Activated T-helper 1 cell treated with anti-CD3 and anti-CD28 coated beads, Interleukin-2, amount 50 U/mL, for 16 hours (primary cell): ENCODE results near the gene LTC4S.

Experiments used
- DNase-seq, 2 donors: peaks; one replicate each; pipeline ENCODE4 v3.0.0-alpha.2; 2020; ENCODE audit warnings: low read depth in 1 of 2, low spot score in 1 of 2

Gene LTC4S

GRCh38 chr5:179806250-179807048 lies 12.7 kb downstream of the LTC4S start, which contains the start of gene MGAT4B:
Gene MGAT4B, minus strand, starts transcription at chr5:179806866. Its CDS starts 283 bp downstream, at chr5:179806583.
- peak in 1 of 2 donors; percentile 37 for DNase-seq

- DNase-seq: no peak
These were observed 18.5 kb downstream of the LTC4S start for GRCh38 chr5:179812135-179812825.

- DNase-seq: no peak
These were observed 19.3 kb downstream of the LTC4S start for GRCh38 chr5:179812997-179813607.

- no peak for DNase-seq
These were observed 20.3 kb downstream of the LTC4S start for GRCh38 chr5:179814090-179814489.

GRCh38 chr5:179815491-179816249 lies 21.9 kb downstream of the LTC4S start:
- DNase-seq: no peak

- no peak for DNase-seq
These were observed 22.6 kb downstream of the LTC4S start for GRCh38 chr5:179816401-179816795.

GRCh38 chr5:179816796-179817469 lies 23.1 kb downstream of the LTC4S start:
- DNase-seq: no peak

- no peak for DNase-seq
These were observed 23.7 kb downstream of the LTC4S start for GRCh38 chr5:179817470-179817840.

GRCh38 chr5:179817890-179818745 lies 24.3 kb downstream of the LTC4S start:
- no peak for DNase-seq

GRCh38 chr5:179818746-179819295 lies 25.0 kb downstream of the LTC4S start:
- DNase-seq: peak; percentile 78 to 82

- DNase-seq: peak in 1 of 2 donors; percentile 27
These were observed 25.7 kb downstream of the LTC4S start for GRCh38 chr5:179819296-179820126.

- no peak for DNase-seq
These were observed 26.3 kb downstream of the LTC4S start for GRCh38 chr5:179820127-179820482.

GRCh38 chr5:179820483-179821297 lies 26.9 kb downstream of the LTC4S start, which contains the start of gene SQSTM1:
Gene SQSTM1, plus strand, starts transcription at chr5:179820905. Its CDS starts 32 bp downstream, at chr5:179820937.
- DNase-seq: peak; percentile 60 to 75

GRCh38 chr5:179821298-179822058 lies 27.7 kb downstream of the LTC4S start:
- DNase-seq: peak; percentile 72 to 74

- no peak for DNase-seq
These were observed 28.3 kb downstream of the LTC4S start for GRCh38 chr5:179822059-179822432.

GRCh38 chr5:179822444-179822990 lies 28.7 kb downstream of the LTC4S start:
- DNase-seq: no peak
